Thoracic aorta (tissue), 2 donors: ENCODE results near the gene LIPA. TPM values are rescaled to one million over a fixed set of nuclear protein-coding genes. Genes with fewer than 3 reads are reported as not detected.

Experiments
- ATAC-seq: fragments of 150-250 bp; one replicate; pipeline ENCODE4 v1.8.0; 2017; ENCODE audit warnings: low read depth; ENCODE audit not compliant: insufficient number of reproducible peaks, low FRiP score
- DNase-seq: peaks from one replicate; pipeline ENCODE4 v3.0.0-alpha.2; 2020; ENCODE audit warnings: low spot score
- H3K27ac ChIP-seq, 2 donors: fragments of 200-600 bp; sonication (generic); 1 replicate in 1 of 2; 2 replicates in 1 of 2; pipeline ENCODE4 v1.5.1; 2016; ENCODE audit warnings: mild to moderate bottlenecking in 2 of 2, moderate library complexity in 2 of 2
- H3K27me3 ChIP-seq: fragments of 200-600 bp; sonication (generic); replicated peaks from 2 replicates; pipeline ENCODE4 v1.6.0; 2016; ENCODE audit warnings: mild to moderate bottlenecking; ENCODE audit not compliant: insufficient read depth
- H3K36me3 ChIP-seq: fragments of 200-600 bp; sonication (generic); one replicate; pipeline ENCODE4 v1.5.1; 2016
- H3K4me1 ChIP-seq, 2 donors: fragments of 200-600 bp; sonication (generic); 1 replicate in 1 of 2; 2 replicates in 1 of 2; pipeline versions ENCODE4 v1.5.1 to v1.6.0; 2016; ENCODE audit warnings: low read depth in 2 of 2, mild to moderate bottlenecking in 1 of 2; ENCODE audit not compliant: control insufficient read depth in 1 of 2
- H3K4me3 ChIP-seq: fragments of 200-600 bp; sonication (generic); 2 replicates; pipeline ENCODE4 v1.5.1; 2016; ENCODE audit warnings: mild to moderate bottlenecking
- H3K9me3 ChIP-seq: fragments of 200-600 bp; sonication (generic); 2 replicates; pipeline ENCODE4 v1.5.1; 2016
- total RNA-seq, 2 donors: library from RNA; depleted of rRNA; stranded (reverse); fragments of >200 nt; gene quantifications; one replicate each; pipeline versions ENCODE4 v1.1.0 to v1.2.3, GENCODE V29; 2016
- TF ChIP-seq, protein P1 (sequence below): fragments of 200-600 bp; sonication (generic); IDR thresholded peaks from one replicate; pipeline ENCODE4 v1.5.1; 2019; ENCODE audit warnings: antibody characterized with exemption

LIPA gene
- total RNA-seq, 2 donors from 2014 or later, result 39.7 to 44.2 TPM

DNA sequence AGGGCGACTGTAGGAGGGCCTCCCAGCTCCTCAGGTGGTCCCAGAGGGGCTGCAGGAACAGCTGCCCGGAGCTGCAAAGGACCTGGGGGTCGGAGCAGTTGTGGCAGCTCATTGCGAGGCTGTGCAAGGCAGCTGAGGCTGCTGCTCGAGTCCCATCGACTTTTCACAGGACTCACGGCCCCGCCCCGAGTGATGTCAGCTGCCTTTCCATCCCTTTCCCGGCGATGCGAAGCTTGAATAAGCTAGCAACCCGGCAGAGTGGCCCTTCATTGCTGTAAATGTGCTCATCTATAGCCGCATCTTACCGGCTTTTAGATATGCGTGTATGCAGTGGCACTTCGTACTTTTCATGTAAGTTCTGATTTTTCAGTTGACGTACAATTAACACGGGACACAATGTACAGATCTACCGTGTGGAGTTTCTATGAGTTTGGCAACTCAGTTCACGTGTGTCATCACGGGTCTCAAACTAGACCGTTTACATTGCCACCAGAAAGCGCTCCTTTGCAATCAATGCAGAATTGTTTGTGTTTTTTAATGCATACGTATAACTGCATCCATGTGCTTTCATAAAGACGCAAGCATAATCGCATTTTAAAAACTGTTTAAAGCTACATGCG lies 44.3 kb downstream of the LIPA start, which contains the start of gene CH25H:
TSS of gene CH25H (minus strand) at position 137 of the 620 bp plus-strand sequence. CDS start at position 112, 25 bp downstream.
- DNase-seq (peak; percentile 42), ATAC-seq (peak; percentile 42)
- Histone ChIP-seq H3K36me3 (no peaks in the 10 kb centered on the region), H3K27me3 (no peaks in the 10 kb centered on the region), H3K27ac (peak within 1 kb of the TSS in 1 of 2 donors; percentile 19), H3K4me3 (peak within 1 kb of the TSS; percentile 78), H3K4me1 (peaks cover 14 to 19% of the 10 kb centered on the region in 2 donors), H3K9me3 (no peaks in the 10 kb centered on the region)
- TF ChIP-seq, protein P1, sequence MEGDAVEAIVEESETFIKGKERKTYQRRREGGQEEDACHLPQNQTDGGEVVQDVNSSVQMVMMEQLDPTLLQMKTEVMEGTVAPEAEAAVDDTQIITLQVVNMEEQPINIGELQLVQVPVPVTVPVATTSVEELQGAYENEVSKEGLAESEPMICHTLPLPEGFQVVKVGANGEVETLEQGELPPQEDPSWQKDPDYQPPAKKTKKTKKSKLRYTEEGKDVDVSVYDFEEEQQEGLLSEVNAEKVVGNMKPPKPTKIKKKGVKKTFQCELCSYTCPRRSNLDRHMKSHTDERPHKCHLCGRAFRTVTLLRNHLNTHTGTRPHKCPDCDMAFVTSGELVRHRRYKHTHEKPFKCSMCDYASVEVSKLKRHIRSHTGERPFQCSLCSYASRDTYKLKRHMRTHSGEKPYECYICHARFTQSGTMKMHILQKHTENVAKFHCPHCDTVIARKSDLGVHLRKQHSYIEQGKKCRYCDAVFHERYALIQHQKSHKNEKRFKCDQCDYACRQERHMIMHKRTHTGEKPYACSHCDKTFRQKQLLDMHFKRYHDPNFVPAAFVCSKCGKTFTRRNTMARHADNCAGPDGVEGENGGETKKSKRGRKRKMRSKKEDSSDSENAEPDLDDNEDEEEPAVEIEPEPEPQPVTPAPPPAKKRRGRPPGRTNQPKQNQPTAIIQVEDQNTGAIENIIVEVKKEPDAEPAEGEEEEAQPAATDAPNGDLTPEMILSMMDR, result no peak

DNA sequence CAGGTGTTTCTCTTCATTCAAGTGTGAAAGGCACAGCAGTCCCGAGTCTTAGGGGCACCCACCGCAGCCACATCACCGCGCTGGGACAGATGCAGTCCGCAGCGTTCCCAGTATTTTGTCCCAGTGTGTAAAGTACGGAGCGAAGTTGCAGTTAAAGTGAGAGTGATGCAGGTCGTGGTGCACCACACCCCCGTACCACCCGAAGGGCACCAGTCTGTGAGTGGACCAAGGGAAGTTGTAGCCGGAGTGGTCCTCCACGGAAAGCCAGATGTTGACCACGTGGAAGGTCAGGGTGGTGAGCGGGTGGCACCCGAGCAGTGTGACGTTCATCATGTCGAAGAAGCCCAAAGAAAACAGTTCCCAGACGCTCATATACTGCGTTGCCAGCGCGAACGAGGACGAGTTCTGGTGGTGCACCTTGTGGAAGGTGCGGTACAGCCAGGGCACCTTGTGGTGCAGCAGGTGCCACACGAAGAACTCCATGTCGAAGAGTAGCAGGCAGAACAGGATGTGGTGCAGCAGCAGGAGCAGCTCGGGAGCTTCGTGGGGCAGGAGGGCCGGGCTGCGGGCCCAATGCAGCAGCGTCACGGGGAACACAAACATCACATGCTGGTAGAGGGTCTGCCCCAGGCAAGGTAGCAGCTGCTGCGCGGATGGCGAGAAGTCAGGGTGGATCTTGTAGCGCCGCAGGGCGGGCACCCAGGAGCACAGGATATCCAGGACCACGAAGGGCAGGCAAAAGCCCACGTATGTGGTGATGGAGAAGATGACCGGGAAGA lies 45.0 kb downstream of the LIPA start:
- H3K4me1 ChIP-seq, result peaks cover 14 to 19% of the 10 kb centered on the region in 2 donors
- no peaks in the 10 kb centered on the region for H3K36me3 ChIP-seq
- no peak for ATAC-seq
- TF ChIP-seq, protein P1, result no peak
- H3K4me3 ChIP-seq, result peak overlapping the region; percentile 78
- no peak for DNase-seq
- no peak overlapping the region for H3K27ac ChIP-seq
- no peaks in the 10 kb centered on the region for H3K9me3 ChIP-seq
- H3K27me3 ChIP-seq, result no peaks in the 10 kb centered on the region

DNA sequence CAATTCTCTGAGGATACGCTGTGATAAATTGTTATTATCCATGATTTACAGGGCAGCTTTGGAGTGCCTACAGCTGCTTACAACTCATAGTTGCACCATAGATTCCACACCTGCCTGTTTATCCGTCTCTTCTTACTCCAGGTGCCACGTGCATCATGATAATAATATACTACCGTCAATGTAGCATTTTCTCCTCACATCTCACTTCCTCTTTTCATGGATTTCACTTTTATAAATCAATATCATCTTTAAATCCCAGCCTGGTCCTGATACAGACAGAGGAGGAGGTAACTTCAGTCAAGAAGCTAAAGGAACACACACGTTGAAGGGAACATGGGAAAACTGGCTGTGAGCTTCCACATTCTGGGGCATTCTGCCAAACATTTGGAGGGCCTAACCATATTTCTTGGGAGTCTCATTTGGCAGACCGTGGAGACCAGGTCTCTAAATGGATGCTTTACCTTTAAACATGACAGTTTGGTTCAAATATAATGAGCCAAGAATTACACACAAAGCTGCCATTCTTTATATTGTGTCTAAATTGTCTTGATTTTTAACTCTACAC lies 46.9 kb downstream of the LIPA start:
- no peaks in the 10 kb centered on the region for H3K36me3 ChIP-seq
- no peaks in the 10 kb centered on the region for H3K9me3 ChIP-seq
- no peaks in the 10 kb centered on the region for H3K27me3 ChIP-seq
- H3K4me3 ChIP-seq, result no peak overlapping the region
- no peak for DNase-seq
- ATAC-seq, result no peak
- H3K4me1 ChIP-seq, result peaks cover 14 to 19% of the 10 kb centered on the region in 2 donors
- no peak overlapping the region for H3K27ac ChIP-seq
- TF ChIP-seq, protein P1, result no peak

DNA sequence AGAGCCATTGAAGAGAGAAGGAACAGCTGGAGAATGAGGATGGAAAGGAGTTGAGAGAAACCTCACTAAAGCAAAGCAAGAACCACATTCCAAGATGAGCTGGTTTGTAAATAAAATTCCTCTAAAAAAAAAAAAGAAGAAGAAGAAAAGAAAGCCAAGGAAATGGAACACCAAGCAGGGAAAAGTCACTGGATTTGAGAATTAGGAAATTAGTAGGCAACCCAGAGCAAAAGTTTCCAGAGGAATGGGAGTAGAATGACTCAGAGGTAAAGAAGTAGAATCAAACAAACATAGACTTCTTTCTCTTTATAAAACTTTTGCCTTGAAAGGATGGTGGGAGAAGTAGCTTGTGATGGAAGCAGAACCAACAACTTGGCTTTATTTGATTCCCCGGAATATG lies 48.3 kb downstream of the LIPA start:
- ATAC-seq (no peak), DNase-seq (no peak)
- H3K27ac ChIP-seq, result no peak overlapping the region
- H3K4me3 ChIP-seq, result no peak overlapping the region
- H3K9me3 ChIP-seq, result no peaks in the 10 kb centered on the region
- H3K36me3 ChIP-seq, result no peaks in the 10 kb centered on the region
- peaks cover 13 to 17% of the 10 kb centered on the region in 2 donors for H3K4me1 ChIP-seq
- H3K27me3 ChIP-seq, result no peaks in the 10 kb centered on the region
- TF ChIP-seq, protein P1, result no peak

DNA sequence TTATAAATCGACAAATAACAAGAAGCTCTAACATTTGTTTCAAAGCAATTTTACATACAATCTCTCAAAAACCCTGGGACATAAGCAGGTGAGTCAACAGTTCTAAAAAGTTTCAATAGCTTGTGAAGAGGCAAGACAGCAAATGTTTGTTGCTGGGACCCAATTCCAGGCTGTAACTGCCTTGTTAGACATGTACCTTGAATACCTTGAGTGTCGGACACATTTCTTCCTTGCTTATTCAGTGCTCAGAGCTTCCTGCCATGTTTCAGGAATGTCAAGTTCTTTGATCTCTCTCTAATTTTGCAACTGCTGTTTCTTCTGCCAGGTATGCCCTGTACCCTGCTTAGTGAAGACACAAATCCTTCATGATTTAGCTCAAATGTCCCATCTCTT lies 49.5 kb downstream of the LIPA start:
- Histone ChIP-seq H3K36me3 (no peaks in the 10 kb centered on the region), H3K9me3 (no peaks in the 10 kb centered on the region), H3K27me3 (no peaks in the 10 kb centered on the region), H3K27ac (no peak overlapping the region), H3K4me1 (peaks cover 8 to 11% of the 10 kb centered on the region in 2 donors), H3K4me3 (no peak overlapping the region)
- ATAC-seq (no peak), DNase-seq (no peak)
- TF ChIP-seq, protein P1, result no peak
